Large intestine (tissue), 3 donors: ENCODE data around the gene RNF114. TPM values are rescaled to one million over a fixed set of nuclear protein-coding genes. Genes with fewer than 3 reads are reported as not detected.

Source experiments
- DNase-seq, 2 donors: peaks; one replicate each; pipeline versions ENCODE4 v3.0.0 to v3.0.0-alpha.2; 2013
- H3K27ac ChIP-seq: one replicate; pipeline ENCODE4 v1.5.1; 2013; ENCODE audit warnings: low read length
- H3K27me3 ChIP-seq: 2 replicates; pipeline ENCODE4 v1.6.1; 2013; ENCODE audit warnings: low read length; ENCODE audit not compliant: control insufficient read depth, insufficient read depth
- H3K36me3 ChIP-seq: 2 replicates; pipeline ENCODE4 v1.6.1; 2013; ENCODE audit warnings: low read length; ENCODE audit not compliant: control insufficient read depth, insufficient read depth
- H3K4me1 ChIP-seq: one replicate; pipeline ENCODE4 v1.6.1; 2013; ENCODE audit warnings: low read length; ENCODE audit not compliant: control insufficient read depth, insufficient read depth
- H3K4me3 ChIP-seq: one replicate; pipeline ENCODE4 v1.5.1; 2013; ENCODE audit warnings: low read length
- H3K9me3 ChIP-seq: one replicate; pipeline ENCODE4 v1.6.1; 2013; ENCODE audit warnings: mild to moderate bottlenecking, low read depth, low read length, moderate library complexity; ENCODE audit not compliant: control insufficient read depth
- WGBS: methylation state at CpG from one replicate; pipeline ENCODE4 v1.1.5; 2013; ENCODE audit warnings: low lambda C conversion rate; ENCODE audit not compliant: insufficient coverage; 5-methylcytosine and 5-hydroxymethylcytosine counted together
- polyA plus RNA-seq: library from polyadenylated mRNA; unstranded; fragments of 120-200 nt; gene quantifications from one replicate; pipeline ENCODE4 v1.2.1, GENCODE V29; 2013

The RNF114 gene
- polyA plus RNA-seq, 1 donor, result 125 TPM

DNA sequence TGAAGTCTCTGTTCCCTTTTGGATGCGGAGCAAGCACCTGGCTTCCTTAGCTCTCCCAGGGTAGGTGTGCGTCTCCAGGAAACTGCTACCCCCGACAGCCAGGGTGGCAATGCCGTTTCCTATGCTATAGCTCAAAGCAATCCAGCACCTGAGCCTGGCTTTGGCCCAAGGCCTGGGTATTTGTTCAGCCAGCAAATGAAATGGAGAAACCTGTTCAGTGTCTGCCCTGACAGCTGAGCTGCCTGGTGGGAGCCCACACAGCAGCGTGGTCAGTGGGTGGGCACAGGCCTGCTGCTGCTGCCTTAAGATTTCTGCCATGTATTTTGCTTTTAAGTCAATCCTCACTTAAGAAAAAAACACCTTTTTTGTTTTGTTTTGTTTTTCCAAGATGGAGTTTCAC is 34.6 kb upstream of the RNF114 start:
- no peaks in the 10 kb centered on the region for H3K27me3 ChIP-seq
- H3K4me1 ChIP-seq, result no peaks in the 10 kb centered on the region
- no peak overlapping the region for H3K4me3 ChIP-seq
- no CpG with 5 or more reads among the region's 5 CpGs for WGBS
- H3K27ac ChIP-seq, result no peak overlapping the region
- peaks cover 5% of the 10 kb centered on the region for H3K9me3 ChIP-seq
- H3K36me3 ChIP-seq, result peaks cover 29% of the 10 kb centered on the region
- DNase-seq, result no peak

- no peak overlapping the region for H3K27ac ChIP-seq
- no peaks in the 10 kb centered on the region for H3K27me3 ChIP-seq
- peaks cover 5% of the 10 kb centered on the region for H3K9me3 ChIP-seq
- H3K4me3 ChIP-seq, result no peak overlapping the region
- no peak for DNase-seq
- no CpG with 5 or more reads among the region's 17 CpGs for whole genome bisulfite sequencing
- H3K4me1 ChIP-seq, result peaks cover 12% of the 10 kb centered on the region
- peaks cover 52% of the 10 kb centered on the region for H3K36me3 ChIP-seq
These were observed 31.6 kb upstream of the RNF114 start for GRCh38 chr20:49904440-49905214.

DNA sequence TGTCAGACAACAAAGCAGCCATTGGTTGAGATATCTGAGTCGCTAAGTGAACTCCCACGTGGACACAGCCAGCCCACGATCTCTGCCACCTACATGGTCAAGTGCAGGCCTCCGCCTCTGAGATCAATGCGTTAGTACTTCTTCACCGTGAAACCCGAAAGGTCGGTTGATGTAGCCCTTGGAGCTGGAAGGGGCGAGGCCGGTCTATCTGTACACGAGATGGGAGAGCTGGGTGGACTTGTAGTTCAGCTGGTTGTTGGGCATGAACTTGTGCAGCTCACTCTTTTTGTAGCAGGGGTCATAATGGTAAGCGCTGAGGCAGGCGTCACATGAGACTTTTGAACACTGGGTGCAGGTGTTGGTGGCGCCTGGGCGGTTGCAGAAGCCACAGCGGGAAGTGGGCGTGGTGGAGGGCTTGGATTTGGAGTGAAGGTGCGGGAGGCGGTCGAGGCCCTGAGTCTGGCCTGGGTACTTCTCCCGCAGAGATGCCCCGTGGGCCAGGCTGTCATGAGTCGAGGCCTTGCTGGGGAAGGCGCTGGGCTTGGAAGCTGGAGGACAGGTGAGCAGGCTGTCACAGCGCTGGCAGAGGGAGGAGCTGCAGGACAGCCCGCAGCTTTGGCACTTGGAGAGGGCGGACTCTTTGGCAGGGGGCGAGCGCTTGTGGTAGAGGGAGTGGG is 30.6 kb upstream of the RNF114 start:
- H3K4me1 ChIP-seq, result peaks cover 21% of the 10 kb centered on the region
- DNase-seq, result no peak
- no peak overlapping the region for H3K27ac ChIP-seq
- H3K27me3 ChIP-seq, result no peaks in the 10 kb centered on the region
- H3K36me3 ChIP-seq, result peaks cover 56% of the 10 kb centered on the region
- H3K9me3 ChIP-seq, result peaks cover 5% of the 10 kb centered on the region
- H3K4me3 ChIP-seq, result no peak overlapping the region
- no CpG with 5 or more reads among the region's 29 CpGs for WGBS

- no CpG with 5 or more reads among the region's 37 CpGs for WGBS
- peaks cover 56% of the 10 kb centered on the region for H3K36me3 ChIP-seq
These were observed 30.0 kb upstream of the RNF114 start for GRCh38 chr20:49906101-49906604.

DNA sequence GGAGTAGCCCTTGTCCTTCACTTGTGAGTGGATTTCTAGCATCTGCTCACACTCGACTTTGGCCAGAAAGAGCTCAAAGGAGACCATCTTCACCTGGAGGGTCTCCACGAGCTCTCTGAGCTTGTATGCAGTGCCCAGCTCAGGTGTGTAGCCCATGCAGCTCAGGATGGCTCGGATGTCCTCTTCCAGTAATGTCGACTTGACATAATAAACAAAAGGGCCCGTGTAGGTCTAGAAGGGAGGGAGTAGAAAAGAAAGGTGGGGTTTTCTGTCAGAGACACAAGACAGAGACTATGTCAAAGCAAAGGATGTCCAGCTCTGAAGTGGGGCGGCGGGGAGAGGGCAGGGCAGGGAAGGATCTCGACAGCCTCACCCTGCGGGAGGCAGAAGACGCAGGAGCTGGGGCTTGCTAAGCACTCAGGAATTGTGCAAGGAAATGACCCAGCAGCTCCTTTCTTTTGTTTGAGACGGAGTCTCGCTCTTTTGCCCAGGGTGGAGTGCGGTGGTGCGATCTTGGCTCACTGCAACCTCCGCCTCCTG is 29.5 kb upstream of the RNF114 start:
- peaks cover 56% of the 10 kb centered on the region for H3K36me3 ChIP-seq
- no CpG with 5 or more reads among the region's 15 CpGs for WGBS
- H3K4me3 ChIP-seq, result no peak overlapping the region
- DNase-seq, result no peak
- no peaks in the 10 kb centered on the region for H3K27me3 ChIP-seq
- H3K4me1 ChIP-seq, result peaks cover 29% of the 10 kb centered on the region
- H3K9me3 ChIP-seq, result peaks cover 5% of the 10 kb centered on the region
- H3K27ac ChIP-seq, result no peak overlapping the region

More at GRCh38 chr20:49906101-49906604, 30.0 kb upstream of the RNF114 start:
- Histone ChIP-seq H3K4me1 (peaks cover 27% of the 10 kb centered on the region), H3K4me3 (no peak overlapping the region), H3K9me3 (peaks cover 5% of the 10 kb centered on the region), H3K27ac (no peak overlapping the region), H3K27me3 (no peaks in the 10 kb centered on the region)
- DNase-seq, result no peak

- peaks cover 56% of the 10 kb centered on the region for H3K36me3 ChIP-seq
- H3K27me3 ChIP-seq, result no peaks in the 10 kb centered on the region
- H3K9me3 ChIP-seq, result peaks cover 5% of the 10 kb centered on the region
- WGBS, result no CpG with 5 or more reads among the region's 19 CpGs
- H3K4me1 ChIP-seq, result peaks cover 32% of the 10 kb centered on the region
- DNase-seq, result no peak
- no peak overlapping the region for H3K27ac ChIP-seq
- H3K4me3 ChIP-seq, result no peak overlapping the region
These were observed 28.6 kb upstream of the RNF114 start for GRCh38 chr20:49907405-49908257.

DNA sequence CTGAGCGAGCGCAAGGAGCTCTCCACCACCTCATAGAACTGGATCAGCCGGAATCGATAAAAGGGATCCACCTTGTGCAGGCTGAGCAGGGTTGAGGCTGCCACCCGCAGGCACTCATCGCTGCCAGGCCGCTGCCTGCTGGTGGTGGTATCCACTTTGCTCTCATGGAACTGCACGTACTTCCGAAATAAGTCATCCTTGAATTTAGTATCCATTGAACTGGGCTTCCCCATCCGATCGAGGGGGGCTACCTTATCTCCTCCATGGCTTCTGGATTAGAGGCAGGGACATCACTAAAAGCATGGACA is 28.0 kb upstream of the RNF114 start:
- H3K27me3 ChIP-seq, result no peaks in the 10 kb centered on the region
- WGBS, result 100% methylated on average over 2 of the region's 11 CpGs
- H3K9me3 ChIP-seq, result peaks cover 5% of the 10 kb centered on the region
- peaks cover 57% of the 10 kb centered on the region for H3K36me3 ChIP-seq
- peaks cover 33% of the 10 kb centered on the region for H3K4me1 ChIP-seq
- H3K27ac ChIP-seq, result no peak overlapping the region
- DNase-seq, result no peak
- no peak overlapping the region for H3K4me3 ChIP-seq

DNA sequence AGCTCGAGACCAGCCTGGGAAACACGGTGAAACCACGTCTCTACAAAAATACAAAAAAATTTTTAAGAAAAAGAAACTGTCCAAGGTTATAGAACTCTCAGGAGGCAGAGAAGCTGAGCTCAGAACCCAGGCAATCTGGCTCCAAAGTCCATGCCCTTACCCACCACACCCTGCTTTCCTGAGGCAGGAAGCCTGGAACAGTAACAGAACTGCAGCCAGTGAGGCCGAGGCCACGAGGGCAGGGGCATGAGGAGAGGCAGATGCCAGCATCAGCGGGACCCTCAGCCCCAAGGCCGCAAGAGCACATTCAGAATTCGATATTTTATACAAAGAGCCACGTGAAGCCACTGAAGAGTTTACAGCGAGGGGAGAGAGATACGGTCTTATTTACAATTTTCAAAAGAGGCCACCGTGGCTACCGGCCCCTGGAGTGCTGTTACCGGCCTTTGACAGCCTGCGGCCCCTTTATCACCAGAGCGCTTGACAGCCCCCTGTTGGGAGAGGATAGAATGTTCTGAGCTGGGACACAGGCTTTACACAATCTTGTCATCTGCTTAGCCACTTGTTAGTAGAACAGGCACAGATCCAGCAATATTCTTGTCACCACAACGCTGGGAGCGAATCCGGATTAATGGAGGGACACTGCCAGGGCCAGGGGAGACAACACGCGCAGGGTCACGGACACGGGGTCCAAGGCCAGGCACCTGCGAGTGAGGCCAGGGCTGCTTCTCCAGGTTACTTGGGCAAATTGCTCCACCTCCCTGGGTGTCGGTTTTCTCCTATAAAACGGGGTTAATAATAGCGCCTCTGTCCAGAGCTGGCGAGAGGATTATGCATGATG is 26.5 kb upstream of the RNF114 start:
- peak; percentile 86 to 94 for DNase-seq
- Histone ChIP-seq H3K4me1 (peaks cover 42% of the 10 kb centered on the region), H3K36me3 (peaks cover 49% of the 10 kb centered on the region), H3K27ac (peak overlapping the region; percentile 87), H3K9me3 (peaks cover 5% of the 10 kb centered on the region), H3K4me3 (no peak overlapping the region), H3K27me3 (no peaks in the 10 kb centered on the region)
- 20% methylated on average over 1 of the region's 28 CpGs for WGBS

DNA sequence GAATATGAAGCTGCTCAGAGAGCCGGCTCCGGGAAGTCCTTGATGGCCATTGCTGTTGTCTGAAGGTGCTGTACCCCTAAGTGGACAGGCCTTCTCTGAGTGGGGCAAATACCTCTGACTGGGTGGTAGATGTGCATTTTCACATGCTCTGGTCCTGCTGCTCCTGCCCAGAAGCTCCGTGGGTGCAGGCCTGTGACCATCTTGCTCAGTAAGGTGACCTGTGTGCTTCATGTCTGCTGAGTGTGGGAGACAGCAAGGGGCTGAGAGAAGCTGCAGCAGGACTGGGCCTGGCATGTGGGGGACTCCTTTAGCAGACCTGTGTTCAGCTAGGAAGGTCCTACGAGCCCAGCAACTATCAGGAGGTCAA is 25.9 kb upstream of the RNF114 start:
- Histone ChIP-seq H3K36me3 (peaks cover 43% of the 10 kb centered on the region), H3K27me3 (no peaks in the 10 kb centered on the region), H3K4me1 (peaks cover 42% of the 10 kb centered on the region), H3K4me3 (no peak overlapping the region), H3K27ac (peak overlapping the region; percentile 87), H3K9me3 (peaks cover 5% of the 10 kb centered on the region)
- WGBS, result no CpG with 5 or more reads among the region's 4 CpGs
- DNase-seq, result no peak
